IMR-90 (cell line): ENCODE measurements around the gene NCKAP5. TPM values are rescaled to one million over a fixed set of nuclear protein-coding genes. Genes with fewer than 3 reads are reported as not detected.

Source experiments
- ATAC-seq: fragments of 200-7000 bp; cut with Tn5 transposase; 2 replicates; pipeline ENCODE4 v1.9.1; 2020; ENCODE audit warnings: low read depth, mild to moderate bottlenecking, moderate library complexity
- BruUV-seq: library from RNA; stranded (reverse); fragments of 400-500 nt; replicated peaks from 2 replicates; lab custom pipeline; 2021; lab: Mats Ljungman, UMichigan
- CTCF ChIA-PET: fragments of 300-600 bp; formaldehyde crosslinking; extraction: SDS; loops from one replicate; lab custom pipeline; 2021; ENCODE audit warnings: antibody characterized with exemption; lab: Yijun Ruan, JAX
- POLR2A ChIA-PET: fragments of 300-600 bp; sonication (Branson Sonifier 250); formaldehyde crosslinking; loops from one replicate; lab custom pipeline; 2022; ENCODE audit warnings: antibody characterized with exemption; ENCODE audit not compliant: unreplicated experiment; lab: Charles Lee
- DNase-seq: peaks from one replicate; pipeline ENCODE4 v3.0.0; 2013
- H2AFZ ChIP-seq: replicated peaks from 2 replicates; pipeline ENCODE3; 2013; ENCODE audit warnings: low read length, mild to moderate bottlenecking; ENCODE audit not compliant: poor library complexity
- H2AK5ac ChIP-seq: 2 replicates; pipeline ENCODE4 v1.6.1; 2013; ENCODE audit warnings: low read depth, low read length, inconsistent platforms
- H2AK9ac ChIP-seq: replicated peaks from 2 replicates; pipeline ENCODE3; 2013; ENCODE audit warnings: mild to moderate bottlenecking, low read depth, low read length, moderate library complexity; ENCODE audit not compliant: poor library complexity
- H2BK120ac ChIP-seq: 2 replicates; pipeline ENCODE4 v1.6.1; 2013; ENCODE audit warnings: low read depth, low read length, inconsistent platforms
- H2BK15ac ChIP-seq: 3 replicates; pipeline ENCODE4 v1.6.1; 2013; ENCODE audit warnings: low read depth, low read length, inconsistent platforms
- H2BK20ac ChIP-seq: 2 replicates; pipeline ENCODE4 v1.6.1; 2013; ENCODE audit warnings: low read depth, mild to moderate bottlenecking, inconsistent platforms, low read length, moderate library complexity
- H2BK5ac ChIP-seq: 2 replicates; pipeline ENCODE4 v1.6.1; 2013; ENCODE audit warnings: mild to moderate bottlenecking, low read depth, low read length, inconsistent platforms; ENCODE audit not compliant: poor library complexity, severe bottlenecking
- H3K14ac ChIP-seq: replicated peaks from 2 replicates; pipeline ENCODE4 v1.6.1; 2013; ENCODE audit warnings: low read depth, low read length, inconsistent platforms
- H3K18ac ChIP-seq: 2 replicates; pipeline ENCODE4 v1.6.1; 2013; ENCODE audit warnings: low read depth, low read length, control low read depth
- H3K23ac ChIP-seq: 2 replicates; pipeline ENCODE4 v1.6.1; 2013; ENCODE audit warnings: low read depth, low read length, inconsistent platforms
- H3K27ac ChIP-seq: 2 replicates; pipeline ENCODE4 v1.5.1; 2013; ENCODE audit warnings: mild to moderate bottlenecking, control low read depth, low read length; ENCODE audit not compliant: insufficient read depth
- H3K27me3 ChIP-seq: 2 replicates; pipeline ENCODE4 v1.6.1; 2013; ENCODE audit warnings: low read length; ENCODE audit not compliant: control insufficient read depth, insufficient read depth
- H3K36me3 ChIP-seq: 2 replicates; pipeline ENCODE4 v1.6.1; 2013; ENCODE audit warnings: low read length, mixed read lengths; ENCODE audit not compliant: control insufficient read depth, insufficient read depth
- H3K4ac ChIP-seq: 2 replicates; pipeline ENCODE4 v1.6.1; 2013; ENCODE audit warnings: low read depth, low read length, inconsistent platforms
- H3K4me1 ChIP-seq: 2 replicates; pipeline ENCODE4 v1.6.1; 2013; ENCODE audit warnings: low read length, mixed read lengths; ENCODE audit not compliant: control insufficient read depth, insufficient read depth
- H3K4me2 ChIP-seq: 2 replicates; pipeline ENCODE4 v1.6.1; 2013; ENCODE audit warnings: low read depth, mild to moderate bottlenecking, control low read depth, low read length, moderate library complexity
- H3K4me3 ChIP-seq: 2 replicates; pipeline ENCODE4 v1.5.1; 2013; ENCODE audit warnings: low read depth, mild to moderate bottlenecking, control low read depth, low read length, moderate library complexity; ENCODE audit not compliant: insufficient read depth
- H3K56ac ChIP-seq: 2 replicates; pipeline ENCODE4 v1.6.1; 2013; ENCODE audit warnings: low read length, inconsistent platforms; ENCODE audit not compliant: insufficient read depth; ENCODE audit errors: extremely low read depth
- H3K79me1 ChIP-seq, 2 experiments: 2 replicates each; pipeline ENCODE4 v1.6.1; 2013; ENCODE audit warnings: low read length in 2 of 2, inconsistent platforms in 1 of 2, low read depth in 1 of 2
- H3K9ac ChIP-seq: 2 replicates; pipeline ENCODE4 v1.6.1; 2013; ENCODE audit warnings: low read depth, low read length, control low read depth
- H3K9me1 ChIP-seq: 2 replicates; pipeline ENCODE4 v1.6.1; 2013; ENCODE audit warnings: low read length, inconsistent platforms; ENCODE audit not compliant: insufficient read depth
- H3K9me3 ChIP-seq: 2 replicates; pipeline ENCODE4 v1.6.1; 2013; ENCODE audit warnings: low read length; ENCODE audit not compliant: control insufficient read depth, insufficient read depth
- H4K20me1 ChIP-seq: 2 replicates; pipeline ENCODE4 v1.6.1; 2013; ENCODE audit warnings: low read length, inconsistent platforms; ENCODE audit not compliant: insufficient read depth
- H4K5ac ChIP-seq: 2 replicates; pipeline ENCODE4 v1.6.1; 2013; ENCODE audit warnings: mild to moderate bottlenecking, low read depth, low read length, control low read depth
- H4K8ac ChIP-seq, 2 experiments: 2 replicates each; pipeline ENCODE4 v1.6.1; 2013; ENCODE audit warnings: low read depth in 2 of 2, low read length in 2 of 2, control low read depth in 1 of 2, inconsistent platforms in 1 of 2
- H4K91ac ChIP-seq: 2 replicates; pipeline ENCODE4 v1.6.1; 2013; ENCODE audit warnings: low read depth, low read length, inconsistent platforms; ENCODE audit not compliant: insufficient read depth
- CEBPB ChIP-seq: IDR thresholded peaks from 2 replicates; pipeline ENCODE4 v1.6.1; 2012; ENCODE audit warnings: low read depth, low read length, improper control_type of control experiment
- RCOR1 ChIP-seq: IDR thresholded peaks from 2 replicates; pipeline ENCODE4 v1.6.1; 2012; ENCODE audit warnings: mild to moderate bottlenecking, low read length, improper control_type of control experiment; ENCODE audit not compliant: insufficient replicate concordance
- dilution Hi-C: fragments of 300-500 bp; cut with HindIII; formaldehyde crosslinking; loops from one replicate; pipeline ENCODE4 v1.14.3; 2018; ENCODE audit warnings: low sequenced_read_pairs; ENCODE audit not compliant: unreplicated experiment
- in situ Hi-C: fragments of 300-500 bp; cut with MboI; formaldehyde crosslinking; loops from 3 replicates; pipeline ENCODE4 v1.14.3; 2019; ENCODE audit warnings: low sequenced_read_pairs, inconsistent platforms, mixed read lengths
- intact Hi-C: fragments of 100-400 bp; cut with micrococcal nuclease; formaldehyde crosslinking; loops from 2 replicates; pipeline ENCODE4 v1.10.0; 2022
- polyA plus RNA-seq, 3 experiments: library from polyadenylated mRNA; depleted of rRNA; stranded (reverse); fragments of >200 nt; gene quantifications; 2 replicates each; pipeline ENCODE4 v1.2.3, GENCODE V29; 2012; ENCODE audit warnings: low replicate concordance in 1 of 3
- total RNA-seq: library from RNA; depleted of rRNA; stranded (reverse); fragments of >200 nt; gene quantifications from 2 replicates; pipeline ENCODE4 v1.2.3, GENCODE V29; 2012

Gene NCKAP5
- total and polyA plus RNA-seq, 2 of the 4 experiments (the other 2 are of a cell fraction): 2.7 to 3.9 TPM

GRCh38 chr2:133412694-133413093, 155.6 kb downstream of the NCKAP5 start:
- no peak overlapping the region for H2AK9ac ChIP-seq
- H4K20me1 ChIP-seq: no peaks in the 10 kb centered on the region
- peaks cover 14% of the 10 kb centered on the region for H3K9me1 ChIP-seq
- DNase-seq: no peak
- ATAC-seq: peak; percentile 40
- peak overlapping the region; percentile 79 for H3K18ac ChIP-seq
- H3K79me1 ChIP-seq: 0 out of 4 replicates have a peak, but pooled peaks cover 0 to 6% of the 10 kb centered on the region in 2 experiments
- intact Hi-C loops: loop anchor here (10.0 kb wide), 1 partner anchor 372 kb away; no protein-coding TSS in a partner anchor
- H3K9me3 ChIP-seq: no peaks in the 10 kb centered on the region
- peaks cover 11% of the 10 kb centered on the region for H3K4me1 ChIP-seq
- peak overlapping the region; percentile 58 for H2BK120ac ChIP-seq
- dilution Hi-C loops: no loop called here
- peak overlapping the region; percentile 88 for H4K91ac ChIP-seq
- H4K8ac ChIP-seq: peak overlapping the region in 1 of 2 experiments; percentile 1; a peak in 1 of 4 replicates
- H2AK5ac ChIP-seq: peak overlapping the region; percentile 77
- no peak overlapping the region for H3K56ac ChIP-seq
- peak overlapping the region; percentile 9 for H2BK5ac ChIP-seq
- no peak overlapping the region for H3K9ac ChIP-seq
- H3K14ac ChIP-seq: peak overlapping the region; percentile 81; the same call in 1 of the 2 replicates
- H3K36me3 ChIP-seq: no peaks in the 10 kb centered on the region
- peak overlapping the region; percentile 49 for H3K4ac ChIP-seq
- H3K27me3 ChIP-seq: no peaks in the 10 kb centered on the region
- no peak overlapping the region for H3K4me3 ChIP-seq
- H2BK20ac ChIP-seq: peak overlapping the region; percentile 43
- CTCF ChIA-PET: no interaction called here
- in situ Hi-C loops: no loop called here
- POLR2A ChIA-PET: no interaction called here
- no peak overlapping the region for H3K4me2 ChIP-seq
- H3K23ac ChIP-seq: peak overlapping the region; percentile 31; the same call in 1 of the 2 replicates
- no TSS peak for BruUV-seq
- H3K27ac ChIP-seq: no peak overlapping the region
- TF ChIP-seq CEBPB (no peak), RCOR1 (no peak)
- no peak overlapping the region for H2AFZ ChIP-seq
- peak overlapping the region; percentile 75; the same call in 1 of the 2 replicates for H4K5ac ChIP-seq
- peak overlapping the region; percentile 32; the same call in 1 of the 3 replicates for H2BK15ac ChIP-seq
